ENCODE results near the gene FCGR3A.

The FCGR3A gene

GRCh38 chr1:161499099-161500039 is 50.2 kb downstream of the FCGR3A start:
- DNase-seq (ENCODE audit: low spot score) = no peak

- DNase-seq (ENCODE audit: low spot score) = no peak
These were observed 51.0 kb downstream of the FCGR3A start for GRCh38 chr1:161498646-161499045.

- DNase-seq (ENCODE audit: low spot score) = no peak
These were observed 51.7 kb downstream of the FCGR3A start for GRCh38 chr1:161497961-161498360.

- DNase-seq (ENCODE audit: low spot score) = no peak
These were observed 54.1 kb downstream of the FCGR3A start for GRCh38 chr1:161495490-161495889.

DNA sequence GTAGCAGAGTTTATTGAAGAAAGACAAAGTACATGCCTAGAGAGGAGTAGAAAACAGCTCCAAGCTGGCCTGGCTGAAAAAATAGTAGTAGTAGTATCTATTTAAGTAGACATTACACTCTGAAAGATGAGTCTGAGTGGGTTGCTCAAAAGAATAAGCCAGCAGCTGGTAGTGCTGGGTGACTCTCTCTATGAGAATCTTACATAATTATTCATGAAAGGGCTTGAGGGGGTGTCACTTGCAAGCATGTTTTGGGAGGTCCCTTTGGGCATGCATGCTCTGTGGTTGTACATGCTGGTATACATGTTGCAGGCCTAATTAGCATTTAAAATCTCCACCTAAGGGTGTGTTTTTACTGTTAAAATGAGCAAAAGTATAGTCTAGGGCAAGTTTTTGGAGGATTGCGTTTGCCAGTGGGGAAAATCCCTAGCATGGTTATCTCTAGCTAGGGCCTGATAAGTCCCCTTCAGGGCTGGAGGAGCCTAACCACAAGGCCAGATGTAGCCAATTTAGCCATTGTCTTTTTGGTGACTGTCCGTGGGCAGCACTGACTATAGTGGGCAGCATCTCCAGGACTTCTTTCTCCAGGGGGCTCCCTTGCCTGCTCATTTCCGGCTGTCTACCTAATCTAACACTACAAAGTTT is 55.4 kb downstream of the FCGR3A start:
- no peak for DNase-seq (ENCODE audit: low spot score)

DNA sequence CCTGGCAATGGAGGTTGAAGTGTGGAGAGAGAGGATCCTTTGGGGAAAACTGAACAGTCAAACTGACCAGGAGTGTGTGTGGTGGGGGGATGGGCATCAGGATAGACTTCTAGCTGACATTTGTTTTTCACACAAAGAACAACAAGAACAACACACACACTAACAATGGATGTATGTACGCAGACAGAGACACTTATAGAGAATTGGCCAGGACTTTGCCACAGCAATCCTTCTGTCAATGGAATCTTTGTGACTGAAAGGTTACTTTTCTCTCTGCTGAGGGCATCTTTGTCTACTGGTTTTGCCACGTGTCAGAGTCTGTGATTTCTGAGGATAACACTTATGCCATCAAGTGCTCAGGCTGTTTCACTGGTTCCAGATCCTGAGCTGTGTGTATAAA is 56.8 kb downstream of the FCGR3A start:
- no peak for DNase-seq (ENCODE audit: low spot score)

Data from germinal center (tissue), 1 donor.